Large intestine (tissue), 3 donors: ENCODE results near the gene BEST2. TPM values are rescaled to one million over a fixed set of nuclear protein-coding genes. Genes with fewer than 3 reads are reported as not detected.
A peak's percentile ranks its signal among the peaks of the same experiment; 100 is the strongest.

Experiments
- DNase-seq, 2 donors: peaks; one replicate each; pipeline versions ENCODE4 v3.0.0 to v3.0.0-alpha.2; 2013
- H3K27ac ChIP-seq: one replicate; pipeline ENCODE4 v1.5.1; 2013; ENCODE audit warnings: low read length
- H3K27me3 ChIP-seq: 2 replicates; pipeline ENCODE4 v1.6.1; 2013; ENCODE audit warnings: low read length; ENCODE audit not compliant: control insufficient read depth, insufficient read depth
- H3K36me3 ChIP-seq: 2 replicates; pipeline ENCODE4 v1.6.1; 2013; ENCODE audit warnings: low read length; ENCODE audit not compliant: control insufficient read depth, insufficient read depth
- H3K4me1 ChIP-seq: one replicate; pipeline ENCODE4 v1.6.1; 2013; ENCODE audit warnings: low read length; ENCODE audit not compliant: control insufficient read depth, insufficient read depth
- H3K4me3 ChIP-seq: one replicate; pipeline ENCODE4 v1.5.1; 2013; ENCODE audit warnings: low read length
- H3K9me3 ChIP-seq: one replicate; pipeline ENCODE4 v1.6.1; 2013; ENCODE audit warnings: mild to moderate bottlenecking, low read depth, low read length, moderate library complexity; ENCODE audit not compliant: control insufficient read depth
- WGBS: methylation state at CpG from one replicate; pipeline ENCODE4 v1.1.5; 2013; ENCODE audit warnings: low lambda C conversion rate; ENCODE audit not compliant: insufficient coverage; 5-methylcytosine and 5-hydroxymethylcytosine counted together
- polyA plus RNA-seq: library from polyadenylated mRNA; unstranded; fragments of 120-200 nt; gene quantifications from one replicate; pipeline ENCODE4 v1.2.1, GENCODE V29; 2013

The BEST2 gene
- polyA plus RNA-seq, 1 donor = 0.10 TPM

DNA sequence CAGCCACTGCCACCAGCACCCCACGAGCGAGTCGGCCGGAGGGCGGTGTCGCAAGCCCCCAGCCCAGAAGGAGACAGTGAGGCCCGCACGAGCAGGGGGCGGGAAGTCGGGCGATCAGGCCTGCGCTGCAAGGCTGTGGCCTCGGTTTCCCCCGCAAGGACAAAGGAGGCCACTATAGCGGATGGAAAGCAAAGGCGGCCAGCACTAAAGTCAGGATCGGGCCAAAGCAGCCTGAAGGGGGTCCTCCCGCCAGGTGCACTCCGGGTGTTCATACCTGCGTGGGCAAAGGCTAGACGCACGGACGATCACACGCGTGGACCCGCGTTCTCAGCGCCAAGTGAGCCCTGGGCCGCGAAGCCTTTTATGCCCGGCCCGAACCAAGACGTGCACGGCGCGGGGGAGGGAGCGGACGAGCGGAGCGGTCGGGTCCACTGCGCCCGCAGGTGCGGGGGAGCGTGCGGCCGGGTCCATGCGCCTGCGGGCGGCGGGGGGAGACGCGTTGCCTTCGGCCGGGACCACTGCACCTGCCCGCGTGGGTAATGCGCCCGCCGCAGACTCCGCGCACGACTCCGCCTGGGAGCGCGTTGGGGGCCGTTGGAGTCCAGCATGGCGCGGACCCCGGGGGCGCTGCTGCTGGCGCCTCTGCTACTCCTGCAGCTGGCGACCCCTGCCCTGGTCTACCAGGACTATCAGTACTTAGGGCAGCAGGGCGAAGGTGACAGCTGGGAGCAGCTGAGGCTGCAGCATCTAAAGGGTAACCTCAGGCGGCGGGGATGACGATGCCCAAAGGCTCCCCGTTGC is 50.1 kb downstream of the BEST2 start, which contains the start of the genes PRDX2 and THSD8:
Gene PRDX2, minus strand, starts transcription at position 335 of the 801 bp plus-strand sequence. CDS start 539 bp downstream, outside the sequence.
Gene THSD8, plus strand, starts transcription at position 604 of the 801 bp plus-strand sequence. Its CDS starts 3 bp downstream, at position 607.
- WGBS = no CpG with 5 or more reads among the region's 78 CpGs
- Histone ChIP-seq H3K27me3 (no peaks in the 10 kb centered on the region), H3K9me3 (peaks cover 7% of the 10 kb centered on the region), H3K27ac (peak within 1 kb of the TSS; percentile 84), H3K4me1 (peaks cover 27% of the 10 kb centered on the region), H3K4me3 (peak within 1 kb of the TSS; percentile 100), H3K36me3 (peaks cover 24% of the 10 kb centered on the region)
- DNase-seq = peak; percentile 73 to 90

DNA sequence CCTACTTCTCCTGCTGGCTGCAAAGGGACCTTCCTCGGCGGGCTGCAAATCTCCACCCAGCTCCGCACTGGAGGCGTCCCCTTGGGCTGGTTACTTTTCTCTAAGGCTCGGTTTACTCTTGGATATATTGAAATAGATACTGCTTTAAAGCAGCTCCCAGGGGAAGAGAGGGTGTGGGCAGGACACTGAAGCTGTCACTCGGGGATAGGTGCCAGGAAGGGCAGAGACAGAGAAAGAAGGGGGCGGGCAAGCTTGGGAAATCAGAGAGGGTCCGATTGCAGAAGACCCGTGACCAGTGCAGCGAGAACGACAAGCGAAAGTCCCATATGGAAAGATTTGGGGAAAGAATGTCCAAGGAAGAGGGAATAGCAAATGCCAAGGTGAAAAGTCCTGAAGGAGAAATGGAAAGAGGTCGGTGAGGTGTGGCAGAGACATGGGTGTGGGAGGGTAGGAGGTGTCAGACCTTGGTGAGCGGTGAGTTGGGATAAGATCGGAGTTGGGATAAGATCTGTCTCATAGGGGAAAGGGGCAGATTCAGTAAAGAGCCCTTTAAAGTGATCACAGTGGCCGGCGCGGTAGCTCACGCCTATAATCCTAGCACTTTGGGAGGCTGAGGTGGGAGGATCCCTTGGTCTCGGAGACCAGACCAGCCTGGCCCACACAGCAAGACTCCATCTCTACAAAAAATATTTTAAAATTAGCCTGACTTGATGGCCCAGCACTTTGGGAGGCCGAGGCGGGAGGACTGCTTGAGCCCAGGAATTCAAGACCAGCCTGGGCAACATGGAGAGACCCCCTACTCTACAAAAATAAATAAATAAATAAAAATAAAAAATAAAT is 50.9 kb downstream of the BEST2 start:
- peak overlapping the region; percentile 100 for H3K4me3 ChIP-seq
- peaks cover 17% of the 10 kb centered on the region for H3K36me3 ChIP-seq
- no peak overlapping the region for H3K27ac ChIP-seq
- H3K9me3 ChIP-seq = peaks cover 7% of the 10 kb centered on the region
- WGBS = 14% methylated on average over 2 of the region's 22 CpGs
- no peaks in the 10 kb centered on the region for H3K27me3 ChIP-seq
- DNase-seq = no peak
- H3K4me1 ChIP-seq = peaks cover 32% of the 10 kb centered on the region

DNA sequence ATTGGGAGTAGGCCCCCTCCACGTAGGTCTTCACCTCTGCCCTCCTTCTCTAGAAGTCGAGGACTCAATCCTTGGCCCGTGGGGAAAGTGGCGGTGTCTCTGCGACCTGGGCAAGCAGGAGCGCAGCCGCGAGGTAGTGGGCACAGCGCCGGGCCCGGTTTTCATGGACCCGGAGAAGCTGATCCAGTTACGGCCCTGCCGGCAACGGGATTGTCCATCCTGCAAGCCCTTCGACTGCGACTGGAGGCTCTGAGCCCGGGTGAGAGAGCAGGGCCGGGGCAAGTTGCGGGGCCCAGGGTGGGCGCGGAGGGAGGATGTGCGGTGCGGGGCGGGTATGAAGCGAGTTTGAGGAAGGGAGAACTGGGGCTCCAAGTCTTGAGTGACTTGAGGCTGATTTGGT is 52.5 kb downstream of the BEST2 start:
- 100% methylated on average over 8 of the region's 26 CpGs for WGBS
- no peak overlapping the region for H3K27ac ChIP-seq
- H3K9me3 ChIP-seq = peaks cover 7% of the 10 kb centered on the region
- no peak for DNase-seq
- no peaks in the 10 kb centered on the region for H3K27me3 ChIP-seq
- H3K4me1 ChIP-seq = peaks cover 32% of the 10 kb centered on the region
- no peak overlapping the region for H3K4me3 ChIP-seq
- peaks cover 17% of the 10 kb centered on the region for H3K36me3 ChIP-seq

- Histone ChIP-seq H3K4me3 (peak within 1 kb of the TSS; percentile 59), H3K4me1 (peaks cover 16% of the 10 kb centered on the region), H3K36me3 (peaks cover 13% of the 10 kb centered on the region), H3K27me3 (no peaks in the 10 kb centered on the region), H3K9me3 (peaks cover 4% of the 10 kb centered on the region), H3K27ac (peak within 1 kb of the TSS; percentile 50)
- peak; percentile 90 for DNase-seq
- WGBS = no CpG with 5 or more reads among the region's 66 CpGs
Measured at GRCh38 chr19:12806242-12807081, 54.9 kb downstream of the BEST2 start, which contains the start of gene RNASEH2A. Gene RNASEH2A, plus strand, starts transcription at chr19:12806584. Its CDS starts 90 bp downstream, at chr19:12806674.

Other genes starting within 250 kb of the BEST2 start
- 12.3 TPM for gene ZNF564, start 200.3 kb upstream of the BEST2 start, polyA plus RNA-seq
- gene ZNF490, start 141.0 kb upstream of the BEST2 start, polyA plus RNA-seq = 2.9 TPM
- 19.0 TPM for gene ZNF791, start 140.9 kb upstream of the BEST2 start, polyA plus RNA-seq
- 51.5 TPM for gene MAN2B1, start 85.0 kb upstream of the BEST2 start, polyA plus RNA-seq
- gene WDR83, start 85.0 kb upstream of the BEST2 start, polyA plus RNA-seq = 20.5 TPM
- gene DHPS, start 69.9 kb upstream of the BEST2 start, polyA plus RNA-seq = 97.7 TPM
- 0.33 TPM for gene GNG14, start 63.8 kb upstream of the BEST2 start, polyA plus RNA-seq
- gene FBXW9, start 55.2 kb upstream of the BEST2 start, polyA plus RNA-seq = 9.5 TPM
- gene TNPO2, start 27.9 kb upstream of the BEST2 start, polyA plus RNA-seq = 49.2 TPM
- gene TRIR, start 17.1 kb upstream of the BEST2 start, polyA plus RNA-seq = 219 TPM
- gene GET3, start 14.3 kb upstream of the BEST2 start, polyA plus RNA-seq = 64.0 TPM
- gene HOOK2, start 23.8 kb downstream of the BEST2 start, polyA plus RNA-seq = 192 TPM
- 333 TPM for gene JUNB, start 39.7 kb downstream of the BEST2 start, polyA plus RNA-seq
- gene PRDX2, start 50.0 kb downstream of the BEST2 start, polyA plus RNA-seq = 271 TPM
- 3.8 TPM for gene THSD8, start 50.3 kb downstream of the BEST2 start, polyA plus RNA-seq
- gene RNASEH2A, start 54.8 kb downstream of the BEST2 start, polyA plus RNA-seq = 20.3 TPM
- gene RTBDN, start 82.8 kb downstream of the BEST2 start, polyA plus RNA-seq = 1.6 TPM
- 4.4 TPM for gene MAST1, start 86.7 kb downstream of the BEST2 start, polyA plus RNA-seq
- 7.8 TPM for gene DNASE2, start 129.7 kb downstream of the BEST2 start, polyA plus RNA-seq
- gene KLF1, start 135.4 kb downstream of the BEST2 start, polyA plus RNA-seq = 0.79 TPM
- gene GCDH, start 139.4 kb downstream of the BEST2 start, polyA plus RNA-seq = 25.4 TPM
- 1.0 TPM for gene SYCE2, start 167.5 kb downstream of the BEST2 start, polyA plus RNA-seq
- 55.0 TPM for gene FARSA, start 181.9 kb downstream of the BEST2 start, polyA plus RNA-seq
- gene CALR, start 186.8 kb downstream of the BEST2 start, polyA plus RNA-seq = 723 TPM
- 91.8 TPM for gene RAD23A, start 194.1 kb downstream of the BEST2 start, polyA plus RNA-seq
- 30.5 TPM for gene GADD45GIP1, start 205.4 kb downstream of the BEST2 start, polyA plus RNA-seq
- gene DAND5, start 217.8 kb downstream of the BEST2 start, polyA plus RNA-seq = 0.06 TPM
- 20.2 TPM for gene NFIX, start 243.7 kb downstream of the BEST2 start, polyA plus RNA-seq